Measurements from ENCODE around the gene ZNF74. TPM values are rescaled to one million over a fixed set of nuclear protein-coding genes. Genes with fewer than 3 reads are reported as not detected.

ZNF74 gene
- total and polyA plus RNA-seq, 10 of the 15 experiments (the other 5 are each of a cell fraction or from before 2014, with no cell fraction given) = 0.37 to 9.3 (median 5.1) TPM

DNA sequence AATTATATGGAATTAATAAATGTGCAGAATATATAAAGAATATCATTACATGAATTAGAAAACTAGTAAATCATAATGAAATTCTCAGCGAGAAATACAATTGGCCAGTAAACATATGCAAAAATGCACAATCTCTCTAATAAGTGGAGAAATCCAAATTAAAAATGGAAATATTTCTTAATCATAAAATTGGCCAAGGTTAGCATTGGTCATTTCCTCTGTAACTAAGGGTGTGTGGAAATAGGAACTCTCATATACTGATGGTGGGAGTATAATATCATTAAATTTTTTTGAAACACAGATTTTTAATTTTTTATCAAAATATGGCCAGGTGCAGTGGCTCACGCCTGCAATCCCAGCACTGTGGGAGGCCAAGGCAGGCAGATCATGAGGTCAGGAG is 7.6 kb upstream of the ZNF74 start:
- ChIA-PET RAD21 (ENCODE audit: unreplicated experiment) (no interaction called here), CTCF (no interaction called here), SMC1A (ENCODE audit: uncharacterized antibody, unreplicated experiment) (no interaction called here), POLR2A (no interaction called here)
- intact Hi-C loops (cut with micrococcal nuclease; ENCODE audit: unreplicated experiment) = no loop called here
- peaks cover 0 to 3% of the 10 kb centered on the region in 2 experiments; a peak in 1 of 4 replicates for H3K27me3 ChIP-seq (replicated peaks in 1 of 2; ENCODE audit: control insufficient read depth in 2 of 2, insufficient read depth in 2 of 2, low read length in 1 of 2)
- no peak overlapping the region for H2AFZ ChIP-seq (ENCODE audit: control insufficient read depth, low read depth, low read length)
- H3K27ac ChIP-seq (ENCODE audit: control insufficient read depth, insufficient read depth) = no peak overlapping the region
- H3K36me3 ChIP-seq (ENCODE audit: control insufficient read depth in 2 of 2, insufficient read depth in 2 of 2, low read length in 1 of 2) = no peaks in the 10 kb centered on the region
- H3K4me3 ChIP-seq = no peak overlapping the region
- H4K20me1 ChIP-seq (ENCODE audit: control insufficient read depth, insufficient read depth) = no peaks in the 10 kb centered on the region
- H3K9me3 ChIP-seq (replicated peaks; ENCODE audit: control insufficient read depth, insufficient read depth, low read length) = no peaks in the 10 kb centered on the region; the same call in 2 of the 3 replicates
- WGBS (ENCODE audit: insufficient coverage, insufficient replicate concordance, low lambda C conversion rate, missing lambda C conversion rate) = 23% methylated on average over 2 of the region's 2 CpGs
- DNase-seq (ENCODE audit: low read depth, low spot score) = no peak
- no peak for FAIRE-seq
- no peak overlapping the region for H3K9ac ChIP-seq (ENCODE audit: control insufficient read depth, insufficient read depth, low read length)
- in situ Hi-C loops (cut with MboI) = no loop called here
- ATAC-seq = no peak
- no peaks in the 10 kb centered on the region for H3K4me1 ChIP-seq (ENCODE audit: control insufficient read depth, insufficient read depth, low read length)
- TF ChIP-seq ELK1 (IDR thresholded peaks at IDR 0.05; ENCODE audit: low read depth, low read length) (no peak), SUZ12 (IDR thresholded peaks at IDR 0.05; ENCODE audit: unreplicated experiment) (no peak), NR2C1 (IDR thresholded peaks at IDR 0.05) (no peak), BHLHE40 (IDR thresholded peaks at IDR 0.05; ENCODE audit: borderline replicate concordance in 1 of 2, low read depth in 2 of 2, low read length in 1 of 2) (no peak), IKZF2 (IDR thresholded peaks at IDR 0.05) (no peak), CBFB (IDR thresholded peaks at IDR 0.05; ENCODE audit: low read depth) (no peak), NFXL1 (IDR thresholded peaks at IDR 0.05; ENCODE audit: borderline replicate concordance) (no peak), NR2F1 (conservative IDR thresholded peaks at IDR 0.05) (no peak), POLR2AphosphoS5 (IDR thresholded peaks at IDR 0.05; ENCODE audit: low read length) (no peak)
- H3K4me2 ChIP-seq (ENCODE audit: control insufficient read depth, insufficient read depth) = no peak overlapping the region
- H3K79me2 ChIP-seq (ENCODE audit: control insufficient read depth, insufficient read depth, low read length) = no peaks in the 10 kb centered on the region
- no TSS peak for BruUV-seq (replicated peaks)
